Natural killer cell (primary cell): Measurements from ENCODE around the gene PDE9A. TPM values are rescaled to one million over a fixed set of nuclear protein-coding genes. Genes with fewer than 3 reads are reported as not detected.

Source experiments
- ATAC-seq, 3 donors: fragments of 150-1000 bp in 2 of 3; fragments of 200-7000 bp in 1 of 3; cut with Tn5 transposase; 1 replicate in 1 of 3; 2 replicates in 2 of 3; pipeline ENCODE4 v1.10.0; 2021; ENCODE audit warnings: mild to moderate bottlenecking in 2 of 3, moderate library complexity in 2 of 3
- DNase-seq, 2 donors: peaks; one replicate each; pipeline versions ENCODE4 v3.0.0 to v3.0.0-alpha.2; 2013 to 2021; ENCODE audit warnings: mixed read lengths in 1 of 2
- H3K27ac ChIP-seq: one replicate; pipeline ENCODE4 v1.5.1; 2013; ENCODE audit warnings: mild to moderate bottlenecking, low read length
- H3K27me3 ChIP-seq: one replicate; pipeline ENCODE4 v1.6.1; 2013; ENCODE audit warnings: low read length; ENCODE audit not compliant: control insufficient read depth, insufficient read depth
- H3K36me3 ChIP-seq: one replicate; pipeline ENCODE4 v1.6.1; 2013; ENCODE audit warnings: low read length; ENCODE audit not compliant: control insufficient read depth, insufficient read depth
- H3K4me1 ChIP-seq: one replicate; pipeline ENCODE4 v1.6.1; 2013; ENCODE audit warnings: low read length; ENCODE audit not compliant: control insufficient read depth, insufficient read depth
- H3K4me3 ChIP-seq: one replicate; pipeline ENCODE4 v1.5.1; 2013; ENCODE audit warnings: low read length
- H3K9me3 ChIP-seq: one replicate; pipeline ENCODE4 v1.6.1; 2013; ENCODE audit warnings: low read length; ENCODE audit not compliant: control insufficient read depth, insufficient read depth
- H3K27ac Mint-ChIP-seq, 2 donors: one replicate each; pipeline ENCODE4 v1.8.0; 2022; ENCODE audit warnings: mild to moderate bottlenecking in 2 of 2, mixed read lengths in 2 of 2, moderate library complexity in 1 of 2
- H3K27me3 Mint-ChIP-seq, 2 donors: one replicate each; pipeline ENCODE4 v1.8.0; 2022; ENCODE audit warnings: low read depth in 2 of 2, mixed read lengths in 2 of 2
- H3K36me3 Mint-ChIP-seq: one replicate; pipeline ENCODE4 v1.8.0; 2022; ENCODE audit warnings: mixed read lengths
- H3K4me1 Mint-ChIP-seq, 2 donors: one replicate each; pipeline ENCODE4 v1.8.0; 2022; ENCODE audit warnings: mixed read lengths in 2 of 2
- H3K4me3 Mint-ChIP-seq: one replicate; pipeline ENCODE4 v1.8.0; 2022; ENCODE audit warnings: mild to moderate bottlenecking, moderate library complexity, mixed read lengths
- H3K9me3 Mint-ChIP-seq, 2 donors: one replicate each; pipeline ENCODE4 v1.8.0; 2022; ENCODE audit warnings: mixed read lengths in 2 of 2
- WGBS: methylation state at CpG from one replicate; pipeline ENCODE4 v1.1.7; 2013; ENCODE audit warnings: missing lambda C conversion rate; ENCODE audit not compliant: insufficient coverage; 5-methylcytosine and 5-hydroxymethylcytosine counted together
- intact Hi-C: fragments of 100-400 bp; cut with micrococcal nuclease; formaldehyde crosslinking; loops from one replicate; pipeline ENCODE4 v1.14.2; 2022
- total RNA-seq, 4 donors: library from RNA; stranded (reverse); fragments of 120-200 nt in 1 of 4; gene quantifications; one replicate each; pipeline versions ENCODE4 v1.2.3 to v1.2.4, GENCODE V29; 2013 to 2022
- TF ChIP-seq, protein P1 (sequence below): fragments of 200-600 bp; IDR thresholded peaks from one replicate; pipeline ENCODE4 v1.8.0; 2022; ENCODE audit warnings: antibody characterized with exemption

Gene PDE9A
- total RNA-seq, 3 donors from 2014 or later (not counting 1 experiment from before 2014, with no cell fraction given): 1.0 to 4.1 (median 1.2) TPM

GRCh38 chr21:42694751-42695696, 41.6 kb downstream of the PDE9A start:
- Histone ChIP-seq H3K27ac (no peak overlapping the region), H3K4me3 (no peak overlapping the region), H3K36me3 (no peaks in the 10 kb centered on the region), H3K27me3 (no peaks in the 10 kb centered on the region), H3K9me3 (no peaks in the 10 kb centered on the region), H3K4me1 (no peaks in the 10 kb centered on the region)
- TF ChIP-seq, protein P1, sequence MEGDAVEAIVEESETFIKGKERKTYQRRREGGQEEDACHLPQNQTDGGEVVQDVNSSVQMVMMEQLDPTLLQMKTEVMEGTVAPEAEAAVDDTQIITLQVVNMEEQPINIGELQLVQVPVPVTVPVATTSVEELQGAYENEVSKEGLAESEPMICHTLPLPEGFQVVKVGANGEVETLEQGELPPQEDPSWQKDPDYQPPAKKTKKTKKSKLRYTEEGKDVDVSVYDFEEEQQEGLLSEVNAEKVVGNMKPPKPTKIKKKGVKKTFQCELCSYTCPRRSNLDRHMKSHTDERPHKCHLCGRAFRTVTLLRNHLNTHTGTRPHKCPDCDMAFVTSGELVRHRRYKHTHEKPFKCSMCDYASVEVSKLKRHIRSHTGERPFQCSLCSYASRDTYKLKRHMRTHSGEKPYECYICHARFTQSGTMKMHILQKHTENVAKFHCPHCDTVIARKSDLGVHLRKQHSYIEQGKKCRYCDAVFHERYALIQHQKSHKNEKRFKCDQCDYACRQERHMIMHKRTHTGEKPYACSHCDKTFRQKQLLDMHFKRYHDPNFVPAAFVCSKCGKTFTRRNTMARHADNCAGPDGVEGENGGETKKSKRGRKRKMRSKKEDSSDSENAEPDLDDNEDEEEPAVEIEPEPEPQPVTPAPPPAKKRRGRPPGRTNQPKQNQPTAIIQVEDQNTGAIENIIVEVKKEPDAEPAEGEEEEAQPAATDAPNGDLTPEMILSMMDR: no peak
- Mint-ChIP-seq H3K4me1 (no peaks in the 10 kb centered on the region), H3K36me3 (no peaks in the 10 kb centered on the region), H3K4me3 (no peak overlapping the region), H3K27me3 (peaks cover 0 to 6% of the 10 kb centered on the region in 2 donors), H3K27ac (no peak overlapping the region), H3K9me3 (no peaks in the 10 kb centered on the region)
- no peak for ATAC-seq
- WGBS: 91% methylated on average over 20 of the region's 20 CpGs
- intact Hi-C loops: no loop called here
- no peak for DNase-seq

- Mint-ChIP-seq H3K36me3 (no peaks in the 10 kb centered on the region), H3K4me1 (no peaks in the 10 kb centered on the region), H3K27me3 (peaks cover 0 to 6% of the 10 kb centered on the region in 2 donors), H3K27ac (no peak overlapping the region), H3K9me3 (no peaks in the 10 kb centered on the region), H3K4me3 (no peak overlapping the region)
- Histone ChIP-seq H3K27ac (no peak overlapping the region), H3K4me1 (no peaks in the 10 kb centered on the region), H3K4me3 (no peak overlapping the region), H3K9me3 (no peaks in the 10 kb centered on the region), H3K27me3 (no peaks in the 10 kb centered on the region), H3K36me3 (no peaks in the 10 kb centered on the region)
- TF ChIP-seq, protein P1: no peak
- intact Hi-C loops: no loop called here
- ATAC-seq: no peak
- no peak for DNase-seq
- WGBS: 85% methylated on average over 7 of the region's 9 CpGs
Measured at GRCh38 chr21:42695697-42696380, 42.4 kb downstream of the PDE9A start.

GRCh38 chr21:42696501-42697040, 43.1 kb downstream of the PDE9A start:
- H3K27ac Mint-ChIP-seq: no peak overlapping the region
- H3K4me1 Mint-ChIP-seq: no peaks in the 10 kb centered on the region
- H3K4me1 ChIP-seq: no peaks in the 10 kb centered on the region
- DNase-seq (no peak), ATAC-seq (no peak)
- H3K27ac ChIP-seq: no peak overlapping the region
- H3K4me3 ChIP-seq: no peak overlapping the region
- H3K36me3 ChIP-seq: no peaks in the 10 kb centered on the region
- H3K27me3 Mint-ChIP-seq: peaks cover 0 to 6% of the 10 kb centered on the region in 2 donors
- H3K36me3 Mint-ChIP-seq: no peaks in the 10 kb centered on the region
- no peaks in the 10 kb centered on the region for H3K9me3 ChIP-seq
- 94% methylated on average over 9 of the region's 9 CpGs for WGBS
- intact Hi-C loops: no loop called here
- H3K9me3 Mint-ChIP-seq: no peaks in the 10 kb centered on the region
- TF ChIP-seq, protein P1: no peak
- H3K4me3 Mint-ChIP-seq: no peak overlapping the region
- H3K27me3 ChIP-seq: no peaks in the 10 kb centered on the region
